GM19395 (cell line): ENCODE results near the gene RUFY3.
A peak's percentile ranks its signal among the peaks of the same experiment; 100 is the strongest.
"Not testable (repeated sequence)": the region's sequence is repeated elsewhere in the genome, so short reads cannot be mapped to it uniquely, and the experiment has no call there.

ENCODE experiments used
- ATAC-seq: cut with Tn5 transposase; IDR thresholded peaks from one replicate; pipeline ENCODE4 v1.9.1; 2021; ENCODE audit warnings: mild to moderate bottlenecking, moderate library complexity; ENCODE audit not compliant: unreplicated experiment

RUFY3 gene

GRCh38 chr4:70734971-70735370, 13.2 kb downstream of the RUFY3 start:
- ATAC-seq = peak; percentile 20

GRCh38 chr4:70735915-70736314, 14.2 kb downstream of the RUFY3 start:
- ATAC-seq = not testable (repeated sequence)

GRCh38 chr4:70737006-70737405, 15.2 kb downstream of the RUFY3 start:
- ATAC-seq = no peak

- ATAC-seq = no peak
These were observed 15.6 kb downstream of the RUFY3 start for GRCh38 chr4:70737409-70737808.

- ATAC-seq = no peak
These were observed 18.0 kb downstream of the RUFY3 start for GRCh38 chr4:70739496-70740337.

GRCh38 chr4:70741867-70742658, 20.3 kb downstream of the RUFY3 start:
- no peak for ATAC-seq

GRCh38 chr4:70743731-70744130, 22.0 kb downstream of the RUFY3 start:
- no peak for ATAC-seq

GRCh38 chr4:70746179-70746839, 24.5 kb downstream of the RUFY3 start:
- no peak for ATAC-seq

- ATAC-seq = no peak
These were observed 26.1 kb downstream of the RUFY3 start for GRCh38 chr4:70747874-70748273.

GRCh38 chr4:70749313-70749712, 27.5 kb downstream of the RUFY3 start:
- ATAC-seq = peak; percentile 76

- no peak for ATAC-seq
These were observed 30.5 kb downstream of the RUFY3 start for GRCh38 chr4:70752236-70752635.

- ATAC-seq = no peak
These were observed 31.9 kb downstream of the RUFY3 start for GRCh38 chr4:70753630-70754029.

- ATAC-seq = peak; percentile 78
These were observed 32.7 kb downstream of the RUFY3 start for GRCh38 chr4:70754470-70754869.

GRCh38 chr4:70754990-70755688, 33.4 kb downstream of the RUFY3 start:
- peak; percentile 46 for ATAC-seq

- ATAC-seq = no peak
These were observed 37.4 kb downstream of the RUFY3 start for GRCh38 chr4:70759126-70759525.

- no peak for ATAC-seq
These were observed 37.9 kb downstream of the RUFY3 start for GRCh38 chr4:70759627-70760026.

- no peak for ATAC-seq
These were observed 38.9 kb downstream of the RUFY3 start for GRCh38 chr4:70760662-70761061.

GRCh38 chr4:70761276-70761816, 39.6 kb downstream of the RUFY3 start:
- no peak for ATAC-seq

GRCh38 chr4:70765368-70765767, 43.6 kb downstream of the RUFY3 start:
- ATAC-seq = no peak

GRCh38 chr4:70768301-70768948, 46.7 kb downstream of the RUFY3 start:
- no peak for ATAC-seq
